GM19395 (cell line): ENCODE results near the gene EMC10.
"Not testable (repeated sequence)": the region's sequence is repeated elsewhere in the genome, so short reads cannot be mapped to it uniquely, and the experiment has no call there.

Experiments used
- ATAC-seq: cut with Tn5 transposase; IDR thresholded peaks from one replicate; pipeline ENCODE4 v1.9.1; 2021; ENCODE audit warnings: mild to moderate bottlenecking, moderate library complexity; ENCODE audit not compliant: unreplicated experiment

Gene EMC10

DNA sequence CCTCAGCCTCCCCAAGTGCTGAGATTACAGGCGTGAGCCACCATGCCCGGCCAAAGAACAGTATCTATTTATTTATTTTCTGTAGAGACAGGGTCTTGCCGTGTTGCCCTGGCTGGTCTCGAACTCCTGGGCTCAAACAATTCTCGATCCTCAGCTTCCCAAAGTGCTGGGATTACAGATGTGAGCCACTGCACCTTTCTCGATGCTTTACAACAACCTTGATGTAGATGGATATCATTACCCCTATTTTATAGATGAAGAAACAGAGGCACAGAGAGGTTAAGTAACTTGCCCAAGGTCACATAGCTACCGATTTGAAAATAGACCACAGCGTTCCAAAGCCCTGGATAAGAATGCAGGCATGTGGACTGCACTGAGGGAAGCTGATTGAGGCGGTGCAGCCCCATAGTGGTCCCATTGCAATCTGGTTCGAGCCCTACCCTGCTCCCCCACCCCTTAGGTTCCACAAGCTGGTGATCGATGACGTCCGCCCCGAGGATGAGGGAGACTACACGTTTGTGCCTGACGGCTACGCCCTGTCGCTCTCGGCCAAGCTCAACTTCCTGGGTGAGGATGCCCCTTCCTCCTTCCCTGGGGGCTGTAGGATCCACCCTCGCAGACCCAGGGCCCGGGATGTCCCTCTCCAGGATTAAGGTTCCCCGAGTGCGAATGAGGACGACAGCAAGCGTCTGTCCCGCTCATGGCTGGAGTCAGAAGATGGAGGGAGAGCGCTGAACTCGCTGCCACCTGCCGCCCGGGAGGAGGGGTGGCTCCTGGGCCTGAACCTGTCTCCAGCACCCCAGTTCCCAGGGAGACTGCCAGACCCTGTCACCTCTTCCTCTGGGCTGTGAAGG, 25.7 kb upstream of the EMC10 start:
- ATAC-seq, result no peak

- no peak for ATAC-seq
Measured at GRCh38 chr19:50451223-50451534, 25.1 kb upstream of the EMC10 start.

DNA sequence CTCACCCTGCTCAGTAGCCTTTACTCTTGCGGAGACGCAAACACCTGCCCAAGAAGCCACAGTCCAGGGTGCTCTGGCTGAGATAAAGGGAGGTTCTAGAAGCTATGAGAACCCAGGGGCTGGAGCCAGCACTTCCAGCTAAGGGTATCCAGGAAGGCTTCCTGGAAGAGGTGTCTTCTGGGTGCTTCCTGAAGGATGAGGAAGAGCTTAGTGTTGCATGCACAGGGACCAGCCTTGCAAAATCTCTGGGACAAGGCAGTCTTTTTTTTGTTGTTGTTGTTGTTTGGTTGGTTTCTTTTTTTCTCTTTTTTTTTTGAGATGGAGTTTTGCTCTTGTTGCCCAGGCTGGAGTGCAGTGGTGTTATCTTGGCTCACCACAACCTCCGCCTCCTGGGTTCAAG, 23.1 kb upstream of the EMC10 start:
- no peak for ATAC-seq

DNA sequence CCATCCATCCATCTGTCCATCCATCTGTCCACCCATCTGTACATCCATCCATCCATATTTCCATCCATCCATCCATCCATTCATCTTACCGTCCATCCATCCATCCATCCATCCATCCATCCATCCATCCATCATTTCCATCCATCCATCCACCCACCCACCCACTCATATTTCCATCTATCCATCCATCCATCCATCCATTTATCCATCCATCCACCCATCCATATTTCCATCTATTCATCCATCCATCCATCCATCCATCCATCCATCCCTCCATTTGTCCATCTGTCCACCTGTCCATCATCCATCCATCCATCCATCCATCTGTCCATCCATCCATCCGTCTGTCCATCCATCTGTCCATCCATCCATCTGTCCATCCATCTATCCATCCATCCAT, 20.3 kb upstream of the EMC10 start:
- ATAC-seq, result no peak

DNA sequence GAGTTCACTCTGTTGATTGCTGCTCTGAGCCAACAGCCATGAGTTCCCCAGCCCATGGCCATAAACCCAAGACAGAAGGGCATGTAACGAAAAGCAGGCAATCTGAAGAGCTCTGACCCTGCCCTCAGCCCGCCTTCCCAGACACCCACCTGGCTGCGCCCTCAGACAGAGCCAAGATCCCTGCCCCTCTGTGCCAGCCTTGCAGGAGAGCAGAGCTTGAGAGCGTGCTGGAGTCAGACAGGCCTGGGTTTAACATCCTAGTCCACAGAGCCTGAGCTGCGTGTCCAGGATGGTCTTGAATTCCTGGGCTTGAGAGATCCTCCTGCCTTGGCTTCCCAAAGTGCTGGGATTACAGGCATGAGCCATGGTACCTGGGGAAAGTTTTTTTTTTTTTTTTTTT, 19.0 kb upstream of the EMC10 start:
- no peak for ATAC-seq

DNA sequence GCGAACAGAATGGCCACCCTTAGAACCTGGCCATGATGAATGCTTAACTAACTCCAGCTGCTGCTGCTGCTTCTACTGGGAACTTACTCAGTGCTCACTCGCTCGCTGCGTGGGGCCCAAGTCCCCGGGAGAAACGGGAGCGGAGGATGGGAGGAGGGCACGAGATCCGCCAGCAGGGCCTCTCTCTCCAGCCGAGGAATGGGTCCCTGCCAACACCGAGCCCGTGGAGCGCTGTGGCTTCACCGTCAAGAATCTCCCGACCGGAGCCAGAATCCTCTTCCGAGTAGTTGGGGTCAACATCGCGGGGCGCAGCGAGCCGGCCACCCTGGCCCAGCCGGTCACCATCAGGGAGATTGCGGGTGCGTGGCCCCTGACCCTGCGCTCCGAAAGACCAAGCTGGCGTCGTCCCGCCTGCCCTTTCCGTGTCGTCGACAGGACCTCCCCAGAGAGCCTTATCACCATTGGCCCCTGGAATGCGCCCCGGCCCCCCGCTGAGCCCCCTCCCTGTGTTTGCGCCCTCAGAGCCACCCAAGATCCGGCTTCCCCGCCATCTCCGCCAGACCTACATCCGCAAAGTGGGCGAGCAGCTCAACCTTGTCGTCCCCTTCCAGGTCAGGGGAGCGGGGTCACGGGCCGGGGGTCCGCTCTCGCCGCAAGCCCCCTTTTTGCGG, 17.8 kb upstream of the EMC10 start:
- no peak for ATAC-seq

- ATAC-seq, result no peak
Measured at GRCh38 chr19:50459067-50459456, 17.2 kb upstream of the EMC10 start.

DNA sequence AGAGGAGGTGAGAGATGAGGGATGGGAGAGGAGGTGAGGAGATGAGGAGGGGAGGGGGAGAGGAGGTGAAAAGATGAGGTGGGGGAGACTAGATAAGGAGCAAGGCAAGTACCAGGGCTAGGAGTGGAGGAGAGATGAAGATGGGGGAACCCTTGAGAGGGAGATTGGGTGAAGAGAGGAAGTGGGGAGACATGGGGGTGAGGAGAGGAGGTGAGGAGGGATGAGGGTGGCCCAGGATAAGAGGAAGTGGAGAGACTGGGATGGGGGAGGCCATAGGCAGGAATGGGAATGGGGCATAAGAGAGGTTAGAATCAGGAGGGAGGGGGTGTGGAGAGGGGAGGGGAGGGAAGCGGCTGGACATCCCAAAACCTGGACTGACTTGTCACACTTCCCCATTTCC, 16.7 kb upstream of the EMC10 start:
- no peak for ATAC-seq

GRCh38 chr19:50460161-50460765, 16.0 kb upstream of the EMC10 start:
- ATAC-seq, result peak; percentile 79

DNA sequence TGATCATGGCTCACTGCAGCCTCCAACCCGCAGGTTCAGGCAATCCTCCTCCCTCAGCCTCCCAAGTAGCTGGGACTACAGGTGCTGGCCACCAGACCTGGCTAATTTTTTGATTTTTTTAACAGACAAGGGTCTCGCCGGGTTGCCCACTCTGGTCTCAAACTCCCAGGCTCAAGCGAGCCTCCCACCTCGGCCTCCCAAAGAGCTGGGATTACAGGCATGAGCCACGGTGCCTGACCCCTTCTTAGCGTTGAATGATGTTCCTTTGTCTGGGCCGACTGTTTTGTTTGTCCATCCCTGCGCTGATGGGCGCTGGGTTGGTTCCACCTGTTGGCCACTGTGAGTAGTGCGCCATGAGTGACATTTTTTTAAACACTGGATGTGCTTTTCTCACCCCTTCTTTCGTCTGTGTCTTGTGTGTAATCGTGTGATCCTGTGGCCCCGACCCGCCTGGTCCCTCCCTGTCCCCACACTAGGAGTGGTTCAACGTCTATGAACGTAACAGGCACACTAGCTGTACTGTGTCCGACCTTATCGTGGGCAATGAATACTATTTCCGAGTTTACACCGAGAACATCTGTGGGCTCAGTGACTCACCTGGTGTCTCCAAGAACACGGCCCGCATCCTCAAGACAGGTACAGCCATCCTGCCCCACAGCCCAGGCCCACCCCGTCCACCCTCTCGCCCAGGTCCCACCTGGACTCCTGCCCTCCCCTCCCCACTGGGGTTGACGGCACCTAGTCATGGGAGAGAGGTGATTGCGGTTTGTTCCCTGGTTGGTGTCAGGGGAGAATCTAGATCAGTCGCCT, 15.0 kb upstream of the EMC10 start:
- no peak for ATAC-seq

DNA sequence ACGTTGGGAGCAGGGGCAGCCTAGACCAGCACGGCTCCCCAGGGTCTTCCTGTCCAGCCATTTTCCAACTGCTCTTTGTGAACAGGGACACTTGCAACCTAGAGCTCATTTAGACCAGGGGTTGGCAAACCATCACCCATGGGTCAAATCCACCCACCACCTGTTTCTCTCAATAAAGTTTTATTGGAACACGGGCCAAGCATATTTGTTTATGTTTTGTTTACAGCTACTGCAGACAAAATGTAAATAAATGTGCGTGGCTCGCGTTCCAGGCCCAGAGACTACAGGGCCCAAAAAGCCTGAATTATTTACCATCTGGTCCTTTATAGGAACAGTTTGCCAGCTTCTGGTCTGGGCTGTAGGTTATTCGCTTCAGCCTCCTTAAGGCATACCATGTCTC, 13.3 kb upstream of the EMC10 start:
- ATAC-seq, result no peak

DNA sequence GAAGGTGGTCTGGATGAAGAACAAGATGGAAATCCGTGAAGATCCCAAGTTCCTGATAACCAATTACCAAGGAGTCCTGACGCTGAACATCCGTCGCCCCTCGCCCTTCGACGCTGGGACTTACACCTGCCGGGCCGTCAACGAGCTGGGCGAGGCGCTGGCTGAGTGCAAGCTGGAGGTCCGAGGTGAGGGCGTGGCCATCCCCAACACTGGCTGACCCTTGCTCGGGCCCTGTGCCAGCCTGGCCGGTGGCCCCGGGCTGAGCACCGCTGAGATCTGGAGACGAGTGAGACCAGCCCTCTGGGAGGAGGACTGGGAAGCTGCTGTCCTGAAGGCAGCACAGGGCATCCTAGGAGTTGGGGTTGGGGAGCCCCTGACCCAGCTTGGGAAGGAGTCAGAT, 12.0 kb upstream of the EMC10 start:
- ATAC-seq, result no peak

GRCh38 chr19:50465000-50465399, 11.3 kb upstream of the EMC10 start:
- ATAC-seq, result no peak

GRCh38 chr19:50465986-50466705, 10.2 kb upstream of the EMC10 start:
- no peak for ATAC-seq

- no peak for ATAC-seq
Measured at GRCh38 chr19:50466706-50467039, 9.6 kb upstream of the EMC10 start.

DNA sequence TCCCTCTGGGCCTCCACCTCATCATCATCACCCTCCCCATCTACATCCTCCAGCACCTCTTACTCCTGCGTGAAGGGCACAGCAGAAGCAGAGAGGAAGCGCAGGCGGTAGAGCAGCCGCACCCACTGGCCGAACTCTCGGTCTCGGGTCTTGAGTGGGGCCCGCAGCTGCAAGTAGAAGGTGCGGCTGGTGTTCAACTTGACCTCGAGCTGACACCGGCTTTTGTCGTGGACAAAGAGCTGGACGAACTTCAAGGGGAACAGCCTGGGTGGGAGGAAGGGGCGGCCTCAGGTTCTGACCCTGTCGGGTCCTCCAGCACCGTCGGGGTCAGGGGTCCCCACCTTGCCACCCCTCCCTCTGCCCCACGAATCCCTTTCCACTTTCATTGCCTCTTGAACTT, 8.7 kb upstream of the EMC10 start:
- no peak for ATAC-seq

GRCh38 chr19:50468818-50469217, 7.5 kb upstream of the EMC10 start:
- ATAC-seq, result no peak

- ATAC-seq, result not testable (repeated sequence)
Measured at GRCh38 chr19:50473336-50473735, 3.0 kb upstream of the EMC10 start.

- no peak for ATAC-seq
Measured at GRCh38 chr19:50475101-50475568, 1.2 kb upstream of the EMC10 start.

GRCh38 chr19:50475736-50476223, 527 bp upstream of the EMC10 start:
- no peak for ATAC-seq

GRCh38 chr19:50476907-50477238, 566 bp downstream of the EMC10 start:
- no peak for ATAC-seq
